Jurkat, Clone E6-1 (cell line): Measurements from ENCODE around the gene AP1M2.
"Not testable (repeated sequence)": the region's sequence is repeated elsewhere in the genome, so short reads cannot be mapped to it uniquely, and the experiment has no call there.

ENCODE experiments used
- DNase-seq: peaks from one replicate; pipeline ENCODE4 v3.0.0-alpha.2; 2011; ENCODE audit warnings: low read depth, low spot score
- H3K4me3 ChIP-seq: 2 replicates; pipeline ENCODE4 v1.5.1; 2011; ENCODE audit warnings: mild to moderate bottlenecking, low read length, control low read depth, moderate library complexity

The AP1M2 gene

GRCh38 chr19:10567656-10568055 lies 19.5 kb downstream of the AP1M2 start:
- no peak for DNase-seq
- H3K4me3 ChIP-seq: peak overlapping the region; percentile 86

GRCh38 chr19:10566658-10567410 lies 20.3 kb downstream of the AP1M2 start:
- no peak for DNase-seq
- peak overlapping the region; percentile 86 for H3K4me3 ChIP-seq

- peak overlapping the region; percentile 86 for H3K4me3 ChIP-seq
- DNase-seq: no peak
These were observed 20.8 kb downstream of the AP1M2 start for GRCh38 chr19:10566408-10566657.

GRCh38 chr19:10565567-10566407 lies 21.3 kb downstream of the AP1M2 start, which contains the start of gene KRI1:
Gene KRI1 (minus strand): TSS chr19:10566010. CDS start chr19:10565999, 11 bp downstream.
- DNase-seq: peak; percentile 98
- peak within 1 kb of the TSS; percentile 89 for H3K4me3 ChIP-seq

GRCh38 chr19:10565028-10565566 lies 22.0 kb downstream of the AP1M2 start:
- peak overlapping the region; percentile 89 for H3K4me3 ChIP-seq
- no peak for DNase-seq

GRCh38 chr19:10562609-10563008 lies 24.5 kb downstream of the AP1M2 start:
- no peak overlapping the region for H3K4me3 ChIP-seq
- DNase-seq: no peak

GRCh38 chr19:10560154-10560553 lies 27.0 kb downstream of the AP1M2 start:
- DNase-seq: no peak
- no peak overlapping the region for H3K4me3 ChIP-seq

- no peak overlapping the region for H3K4me3 ChIP-seq
- no peak for DNase-seq
These were observed 29.4 kb downstream of the AP1M2 start for GRCh38 chr19:10557603-10558197.

- H3K4me3 ChIP-seq: no peak overlapping the region
- no peak for DNase-seq
These were observed 31.5 kb downstream of the AP1M2 start for GRCh38 chr19:10555610-10555973.

GRCh38 chr19:10554760-10555609 lies 32.1 kb downstream of the AP1M2 start:
- no peak overlapping the region; the same call in 1 of the 2 replicates for H3K4me3 ChIP-seq
- DNase-seq: no peak

GRCh38 chr19:10553943-10554381 lies 33.1 kb downstream of the AP1M2 start:
- DNase-seq: peak; percentile 98
- peak overlapping the region; percentile 38 for H3K4me3 ChIP-seq

GRCh38 chr19:10553087-10553667 lies 33.9 kb downstream of the AP1M2 start:
- no peak for DNase-seq
- peak overlapping the region; percentile 38 for H3K4me3 ChIP-seq

- DNase-seq: peak; percentile 85
- H3K4me3 ChIP-seq: peak overlapping the region; percentile 38
These were observed 34.5 kb downstream of the AP1M2 start for GRCh38 chr19:10552510-10553053.

GRCh38 chr19:10551698-10552301 lies 35.3 kb downstream of the AP1M2 start:
- no peak for DNase-seq
- no peak overlapping the region for H3K4me3 ChIP-seq

- DNase-seq, H3K4me3 ChIP-seq: not testable (repeated sequence)
These were observed 36.1 kb downstream of the AP1M2 start for GRCh38 chr19:10551006-10551405.

- no peak for DNase-seq
- H3K4me3 ChIP-seq: no peak overlapping the region
These were observed 36.8 kb downstream of the AP1M2 start for GRCh38 chr19:10550336-10550735.

GRCh38 chr19:10549733-10550132 lies 37.4 kb downstream of the AP1M2 start:
- H3K4me3 ChIP-seq: no peak overlapping the region
- no peak for DNase-seq

- H3K4me3 ChIP-seq: no peak overlapping the region
- DNase-seq: no peak
These were observed 38.3 kb downstream of the AP1M2 start for GRCh38 chr19:10548746-10549276.
